ENCODE measurements around the gene ZFYVE19. TPM values are rescaled to one million over a fixed set of nuclear protein-coding genes. Genes with fewer than 3 reads are reported as not detected.

The ZFYVE19 gene, protein sequence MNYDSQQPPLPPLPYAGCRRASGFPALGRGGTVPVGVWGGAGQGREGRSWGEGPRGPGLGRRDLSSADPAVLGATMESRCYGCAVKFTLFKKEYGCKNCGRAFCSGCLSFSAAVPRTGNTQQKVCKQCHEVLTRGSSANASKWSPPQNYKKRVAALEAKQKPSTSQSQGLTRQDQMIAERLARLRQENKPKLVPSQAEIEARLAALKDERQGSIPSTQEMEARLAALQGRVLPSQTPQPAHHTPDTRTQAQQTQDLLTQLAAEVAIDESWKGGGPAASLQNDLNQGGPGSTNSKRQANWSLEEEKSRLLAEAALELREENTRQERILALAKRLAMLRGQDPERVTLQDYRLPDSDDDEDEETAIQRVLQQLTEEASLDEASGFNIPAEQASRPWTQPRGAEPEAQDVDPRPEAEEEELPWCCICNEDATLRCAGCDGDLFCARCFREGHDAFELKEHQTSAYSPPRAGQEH
- 22.5 TPM for total RNA-seq

DNA sequence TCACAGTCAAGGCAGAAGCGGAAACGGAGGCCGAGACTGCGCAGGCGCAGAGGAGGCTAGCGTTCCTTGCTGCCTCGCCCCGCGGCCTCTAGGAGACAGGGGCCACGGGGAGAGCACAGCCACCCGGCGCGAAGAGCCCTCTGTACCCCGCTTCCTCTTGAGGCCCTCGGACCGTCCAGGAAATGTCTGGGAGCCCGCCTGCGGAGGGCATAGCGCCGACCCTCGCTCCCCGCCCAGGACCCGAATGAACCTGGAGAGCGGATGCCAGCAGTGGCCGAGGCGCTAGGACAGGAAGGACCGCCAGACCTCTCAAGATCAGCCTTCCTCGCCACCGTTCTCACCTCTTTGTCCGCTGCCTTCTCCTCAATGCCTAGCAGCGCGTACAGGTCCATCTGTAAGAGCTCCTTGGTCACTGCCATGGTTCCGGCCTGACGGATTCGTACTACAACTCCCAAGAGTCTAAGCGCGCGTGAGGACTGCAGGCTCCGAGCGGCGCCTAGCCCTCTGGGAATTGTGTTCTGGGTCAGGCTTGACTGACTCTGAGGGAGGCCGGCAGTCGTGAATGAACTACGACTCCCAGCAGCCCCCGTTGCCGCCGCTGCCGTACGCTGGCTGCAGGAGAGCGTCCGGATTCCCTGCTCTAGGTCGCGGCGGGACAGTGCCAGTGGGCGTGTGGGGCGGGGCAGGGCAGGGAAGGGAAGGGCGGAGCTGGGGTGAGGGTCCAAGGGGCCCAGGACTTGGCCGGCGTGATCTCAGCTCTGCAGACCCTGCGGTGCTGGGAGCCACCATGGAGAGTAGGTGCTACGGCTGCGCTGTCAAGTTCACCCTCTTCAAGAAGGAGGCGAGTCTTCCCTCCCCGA lies at the start of gene ZFYVE19, which contains the start of gene DNAJC17:
ZFYVE19 (plus strand) TSS at position 62 of the 860 bp plus-strand sequence; CDS start at position 563, 501 bp downstream.
DNAJC17 (minus strand) TSS at position 446 of the 860 bp plus-strand sequence; CDS start at position 419, 27 bp downstream.

DNA sequence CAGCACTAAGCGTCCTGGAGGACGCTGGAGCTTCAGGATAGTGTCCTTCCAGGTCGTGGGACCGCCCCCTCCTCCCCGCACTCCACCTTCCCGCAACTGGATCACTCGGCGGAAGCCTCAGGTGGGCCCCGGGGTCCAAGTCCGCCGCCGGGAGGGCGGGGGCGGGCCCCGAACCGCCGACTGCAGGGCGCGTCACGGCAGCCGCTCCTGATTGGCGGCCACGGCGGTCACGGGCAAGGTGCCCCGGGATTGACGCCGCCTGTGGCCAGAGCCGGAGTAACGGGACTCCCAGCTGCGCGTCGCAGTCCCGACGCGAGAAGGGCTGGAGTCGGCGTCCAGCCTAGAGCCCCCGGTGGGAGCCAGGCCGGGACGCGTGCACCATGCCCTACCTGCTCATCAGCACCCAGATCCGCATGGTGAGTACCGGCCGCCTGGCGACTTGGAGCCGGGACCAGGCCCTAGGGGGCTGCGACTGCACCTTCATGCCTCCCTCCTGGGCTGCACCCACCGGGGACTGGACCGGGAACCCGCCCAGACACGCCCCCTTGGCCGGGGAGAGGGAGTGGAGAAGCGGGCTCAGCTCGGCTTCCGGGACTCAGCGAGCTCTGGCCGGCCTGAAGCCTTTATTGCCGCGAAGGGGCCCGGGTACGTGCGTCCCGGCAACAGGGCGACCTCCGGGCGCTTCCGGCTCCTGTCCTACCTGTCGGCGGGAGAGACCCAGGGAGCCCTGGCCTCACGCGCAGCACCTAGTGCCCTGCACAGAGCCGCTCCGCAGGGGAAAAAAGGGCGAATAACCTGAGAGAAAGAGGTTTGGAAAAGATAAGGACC lies 42.9 kb upstream of the ZFYVE19 start, which contains the start of gene GCHFR:
GCHFR (plus strand) TSS at position 268 of the 828 bp plus-strand sequence; CDS start at position 381, 113 bp downstream.

GRCh38 chr15:40769274-40770146 lies 37.4 kb upstream of the ZFYVE19 start, which contains the start of gene C15orf62:
C15orf62 (plus strand) TSS chr15:40769980; CDS start chr15:40770496, 516 bp downstream.

DNA sequence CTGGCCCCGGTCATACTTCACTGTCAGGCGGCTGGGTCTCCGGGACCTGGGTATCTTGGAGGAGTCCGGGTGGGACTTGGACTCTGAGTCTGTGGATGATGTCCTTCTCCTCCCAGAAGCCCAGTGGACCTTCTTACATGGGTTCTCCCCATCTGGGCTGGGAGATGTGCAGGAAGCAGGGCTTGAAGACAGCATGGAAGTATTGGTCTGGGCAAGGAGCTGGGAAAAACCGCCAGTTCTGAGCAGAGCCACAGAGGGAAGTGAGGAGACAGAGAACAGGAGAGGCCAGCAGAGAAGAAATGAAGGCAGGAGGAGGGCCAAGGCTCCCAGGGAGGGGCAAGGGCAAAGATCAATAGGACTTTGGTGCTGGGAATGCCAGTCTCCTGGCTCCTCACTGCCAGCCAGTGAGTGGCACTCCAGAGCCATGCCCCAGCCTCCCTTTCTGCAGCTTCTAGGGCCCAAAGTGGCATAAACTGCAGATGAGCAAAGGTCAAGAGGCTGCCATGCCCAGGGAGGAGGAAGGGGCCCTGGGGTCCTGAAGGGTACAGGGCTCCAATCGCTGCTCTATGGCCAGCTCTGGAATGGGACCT lies 21.7 kb downstream of the ZFYVE19 start, which contains the start of gene PPP1R14D:
PPP1R14D (minus strand) TSS at position 262 of the 590 bp plus-strand sequence; CDS start at position 195, 67 bp downstream.

GRCh38 chr15:40843885-40844695 lies 37.2 kb downstream of the ZFYVE19 start, which contains the start of gene SPINT1:
SPINT1 (plus strand) TSS chr15:40844048; CDS start chr15:40844555, 507 bp downstream.

Small RNA genes lying within 50 kb of the gene (small RNA-seq; reads per million reads assigned to genes)
- gene SUMO2P15 (ENCODE audit: low replicate concordance): not detected

Other genes with a start within 250 kb of the ZFYVE19 start
- gene CCDC32, start 242.0 kb upstream of the ZFYVE19 start, total RNA-seq: 26.0 TPM
- gene RPUSD2, start 237.8 kb upstream of the ZFYVE19 start, total RNA-seq: 11.0 TPM
- 10.6 TPM for gene KNL1, start 212.8 kb upstream of the ZFYVE19 start, total RNA-seq
- 1.9 TPM for gene RAD51, start 111.9 kb upstream of the ZFYVE19 start, total RNA-seq
- 20.7 TPM for gene RMDN3, start 51.8 kb upstream of the ZFYVE19 start, total RNA-seq
- 4.4 TPM for gene GCHFR, start 43.0 kb upstream of the ZFYVE19 start, total RNA-seq
- gene C15orf62, start 37.1 kb upstream of the ZFYVE19 start, total RNA-seq: 0.31 TPM
- gene DNAJC17, start 384 bp downstream of the ZFYVE19 start, total RNA-seq: 31.9 TPM
- not detected for gene PPP1R14D, start 21.6 kb downstream of the ZFYVE19 start, total RNA-seq
- gene SPINT1, start 37.0 kb downstream of the ZFYVE19 start, total RNA-seq: 2.5 TPM
- 8.1 TPM for gene RHOV, start 67.1 kb downstream of the ZFYVE19 start, total RNA-seq
- gene VPS18, start 87.4 kb downstream of the ZFYVE19 start, total RNA-seq: 26.3 TPM
- gene DLL4, start 122.3 kb downstream of the ZFYVE19 start, total RNA-seq: 6.3 TPM
- gene CHAC1, start 146.4 kb downstream of the ZFYVE19 start, total RNA-seq: 4.4 TPM